HepG2 (cell line): Measurements from ENCODE around the gene SCEL. TPM values are rescaled to one million over a fixed set of nuclear protein-coding genes. Genes with fewer than 3 reads are reported as not detected.

Source experiments
- ATAC-seq: fragments of 200-7000 bp; cut with Tn5 transposase; 3 replicates; pipeline ENCODE4 v1.9.1; 2020; ENCODE audit warnings: mild to moderate bottlenecking, moderate library complexity
- BruUV-seq: library from RNA; stranded (reverse); fragments of 400-500 nt; replicated peaks from 2 replicates; lab custom pipeline; 2021; lab: Mats Ljungman, UMichigan
- CTCF ChIA-PET: fragments of 300-600 bp; formaldehyde crosslinking; extraction: SDS; loops from one replicate; lab custom pipeline; 2021; ENCODE audit warnings: low total read pairs, inconsistent platforms, low intra/inter-chr PET ratio; lab: Yijun Ruan, JAX
- POLR2A ChIA-PET: fragments of 350-600 bp; sonication (Branson Sonifier 250); formaldehyde crosslinking; loops from one replicate; lab custom pipeline; 2020; ENCODE audit warnings: antibody characterized with exemption, inconsistent platforms; lab: Yijun Ruan, JAX
- DNase-seq: peaks from one replicate; pipeline ENCODE4 v3.0.0-alpha.2; 2015; ENCODE audit warnings: low spot score
- FAIRE-seq: peaks from 3 replicates; lab custom pipeline; 2011; peaks lifted over from hg19 to GRCh38; lab: Jason Lieb, UNC
- H2AFZ ChIP-seq: one replicate; pipeline ENCODE4 v1.6.1; 2011; ENCODE audit warnings: low read length, inconsistent platforms
- H3K27ac ChIP-seq: fragments of 300-600 bp; 3 replicates; pipeline ENCODE4 v1.8.0; 2011; ENCODE audit warnings: mixed run types, mild to moderate bottlenecking, mixed read lengths, low read length, inconsistent platforms; ENCODE audit not compliant: insufficient read depth; ENCODE audit errors: extremely low read length
- H3K27me3 ChIP-seq, 2 experiments: fragments of 200-600 bp in 1 of 2; 2 replicates in 1 of 2; 3 replicates in 1 of 2; pipeline versions ENCODE4 v1.6.0 to v1.8.0; 2011; ENCODE audit warnings: low read length in 2 of 2, mild to moderate bottlenecking in 2 of 2, moderate library complexity in 2 of 2, inconsistent platforms in 1 of 2; ENCODE audit not compliant: insufficient read depth in 2 of 2, control insufficient read depth in 1 of 2
- H3K36me3 ChIP-seq, 2 experiments: fragments of 200-600 bp in 1 of 2; replicated peaks in 1 of 2; 2 replicates in 1 of 2; 3 replicates in 1 of 2; pipeline versions ENCODE4 v1.5.1 to v1.8.0; 2011; ENCODE audit warnings: low read length in 2 of 2, inconsistent platforms in 1 of 2; ENCODE audit not compliant: insufficient read depth in 2 of 2, control insufficient read depth in 1 of 2
- H3K4me1 ChIP-seq: 2 replicates; pipeline ENCODE4 v1.5.1; 2012; ENCODE audit warnings: low read length, inconsistent platforms; ENCODE audit not compliant: insufficient read depth
- H3K4me2 ChIP-seq: 2 replicates; pipeline ENCODE4 v1.6.0; 2011; ENCODE audit warnings: low read depth, low read length, inconsistent platforms
- H3K4me3 ChIP-seq, 3 experiments: fragments of 200-600 bp in 1 of 3; sonication (generic), shearing (Covaris generic) in 1 of 3; replicated peaks in 1 of 3; 2 replicates each; pipeline ENCODE4 v1.5.1; 2011 to 2016; ENCODE audit warnings: low read length in 3 of 3, inconsistent platforms in 2 of 3, low read depth in 2 of 3, mild to moderate bottlenecking in 2 of 3, control low read depth in 1 of 3, mixed read lengths in 1 of 3; ENCODE audit not compliant: insufficient read depth in 1 of 3
- H3K79me2 ChIP-seq: one replicate; pipeline ENCODE4 v1.6.1; 2011; ENCODE audit warnings: low read length, inconsistent platforms; ENCODE audit not compliant: insufficient read depth
- H3K9ac ChIP-seq: 2 replicates; pipeline ENCODE4 v1.6.0; 2011; ENCODE audit warnings: mild to moderate bottlenecking, low read depth, low read length, inconsistent platforms; ENCODE audit not compliant: insufficient read depth
- H3K9me3 ChIP-seq: 2 replicates; pipeline ENCODE4 v1.5.1; 2012; ENCODE audit warnings: mild to moderate bottlenecking, low read length
- H4K20me1 ChIP-seq: 2 replicates; pipeline ENCODE4 v1.6.0; 2011; ENCODE audit warnings: inconsistent platforms, mild to moderate bottlenecking, low read length, moderate library complexity; ENCODE audit not compliant: insufficient read depth
- ATRX ChIP-seq: sonication (generic); formaldehyde crosslinking; IDR thresholded peaks from 2 replicates; pipeline ENCODE4 v1.4.0; 2020; ENCODE audit warnings: missing genetic modification reagents, borderline replicate concordance
- ESRRA ChIP-seq: sonication (generic); formaldehyde crosslinking; IDR thresholded peaks from 2 replicates; pipeline ENCODE4 v1.5.1; 2020; ENCODE audit warnings: mild to moderate bottlenecking, low read depth, missing genetic modification reagents
- FOXK2 ChIP-seq: fragments of 450-650 bp; IDR thresholded peaks from 2 replicates; pipeline ENCODE4 v1.6.1; 2016
- IKZF5 ChIP-seq: IDR thresholded peaks from 2 replicates; pipeline ENCODE4 v1.6.1; 2018; ENCODE audit warnings: missing genetic modification reagents, mild to moderate bottlenecking, missing compliant biosample characterization
- MIER2 ChIP-seq: IDR thresholded peaks from 2 replicates; pipeline ENCODE4 v1.6.1; 2016; ENCODE audit warnings: missing biosample characterization, missing genetic modification reagents
- RNF219 ChIP-seq: sonication (generic); formaldehyde crosslinking; IDR thresholded peaks from 2 replicates; pipeline ENCODE4 v1.5.0; 2020; ENCODE audit warnings: mild to moderate bottlenecking, missing genetic modification reagents
- SIN3A ChIP-seq: IDR thresholded peaks from 2 replicates; pipeline ENCODE4 v1.6.1; 2011; ENCODE audit warnings: low read depth, mild to moderate bottlenecking, control low read depth, low read length, borderline replicate concordance
- SMARCC2 ChIP-seq: fragments of 450-650 bp; IDR thresholded peaks from 2 replicates; pipeline ENCODE4 v1.6.1; 2017; ENCODE audit warnings: antibody characterized with exemption, mild to moderate bottlenecking
- ZBED4 ChIP-seq: sonication (generic); formaldehyde crosslinking; IDR thresholded peaks from 2 replicates; pipeline ENCODE4 v1.4.0; 2020; ENCODE audit warnings: missing genetic modification reagents, borderline replicate concordance
- ZNF121 ChIP-seq: sonication (generic); formaldehyde crosslinking; IDR thresholded peaks from 2 replicates; pipeline ENCODE4 v1.5.0; 2020; ENCODE audit warnings: mild to moderate bottlenecking, missing genetic modification reagents
- ZNF441 ChIP-seq: sonication (generic); formaldehyde crosslinking; IDR thresholded peaks from 2 replicates; pipeline ENCODE4 v1.7.0; 2021; ENCODE audit warnings: missing genetic modification reagents, borderline replicate concordance
- ZNF512B ChIP-seq: sonication (generic); formaldehyde crosslinking; IDR thresholded peaks from 2 replicates; pipeline ENCODE4 v1.5.1; 2020; ENCODE audit warnings: missing genetic modification reagents, mild to moderate bottlenecking, borderline replicate concordance
- ZNF746 ChIP-seq: sonication (generic); formaldehyde crosslinking; IDR thresholded peaks from 2 replicates; pipeline ENCODE4 v1.8.0; 2022; ENCODE audit warnings: mild to moderate bottlenecking, missing genetic modification reagents
- WGBS: methylation state at CpG from one replicate; pipeline ENCODE4 v1.1.6; 2017; ENCODE audit warnings: low lambda C conversion rate; 5-methylcytosine and 5-hydroxymethylcytosine counted together
- in situ Hi-C: cut with HindIII; loops from 2 replicates; pipeline ENCODE4 v1.10.0; 2017; ENCODE audit warnings: low pct_unique_long_range_greater_than_20kb; ENCODE audit not compliant: extremely low pct_ligation_motif_present
- intact Hi-C: fragments of 100-400 bp; cut with micrococcal nuclease; formaldehyde crosslinking; loops from one replicate; pipeline ENCODE4 v1.10.0; 2022; ENCODE audit not compliant: unreplicated experiment
- polyA plus RNA-seq, 8 experiments: library from polyadenylated mRNA; depleted of rRNA in 3 of 8; stranded (reverse) in 7 of 8; unstranded in 1 of 8; fragments of >200 nt; fragmentation: Illumina TruSeq in 4 of 8; extraction: Trizol in 4 of 8; gene quantifications; 2 replicates each; pipeline versions ENCODE4 v1.2.1 to v1.2.3, GENCODE V29; 2011 to 2016; ENCODE audit warnings: low read depth in 4 of 8, missing spikeins in 1 of 8, mixed read lengths in 1 of 8; ENCODE audit not compliant: insufficient read depth in 1 of 8
- total RNA-seq, 5 experiments: library from RNA; depleted of rRNA; stranded (reverse); fragments of >200 nt; fragmentation: Illumina TruSeq; extraction: Trizol; gene quantifications; 2 replicates each; pipeline ENCODE4 v1.2.3, GENCODE V29; 2016; ENCODE audit warnings: low read depth in 1 of 5

SCEL gene
- total and polyA plus RNA-seq, 2 of the 13 experiments (the other 11 are each of a cell fraction or from before 2014, with no cell fraction given): not detected

- in situ Hi-C loops: no loop called here
- Histone ChIP-seq H2AFZ (no peak overlapping the region), H3K9ac (no peak overlapping the region), H3K79me2 (no peaks in the 10 kb centered on the region), H3K9me3 (no peaks in the 10 kb centered on the region), H3K4me1 (no peaks in the 10 kb centered on the region), H3K36me3 (no peaks in the 10 kb centered on the region), H3K27ac (no peak overlapping the region), H3K4me3 (no peak overlapping the region), H3K4me2 (no peak overlapping the region), H4K20me1 (no peaks in the 10 kb centered on the region), H3K27me3 (no peaks in the 10 kb centered on the region)
- no TSS peak for BruUV-seq
- ATAC-seq (no peak), DNase-seq (no peak), FAIRE-seq (no peak)
- 0% methylated on average over 2 of the region's 2 CpGs for WGBS
- POLR2A ChIA-PET: no interaction called here
- CTCF ChIA-PET: no interaction called here
- intact Hi-C loops: no loop called here
- TF ChIP-seq SMARCC2: no peak
- no peak for TF ChIP-seq ESRRA (CRISPR knock-in tag)
- TF ChIP-seq SIN3A: no peak
- no peak for TF ChIP-seq ZBED4
- TF ChIP-seq FOXK2: no peak
- no peak for TF ChIP-seq MIER2 (CRISPR knock-in tag)
- no peak for TF ChIP-seq IKZF5 (CRISPR knock-in tag)
- TF ChIP-seq RNF219 (CRISPR knock-in tag): no peak
- no peak for TF ChIP-seq ZNF746 (CRISPR knock-in tag)
- TF ChIP-seq ZNF121 (CRISPR knock-in tag): no peak
- TF ChIP-seq ZNF512B: no peak
- TF ChIP-seq ATRX (CRISPR knock-in tag): no peak
- no peak for TF ChIP-seq ZNF441 (CRISPR knock-in tag)
Observed at GRCh38 chr13:77521194-77521593, 14.3 kb upstream of the SCEL start.
